HG03280 (cell line): Measurements from ENCODE around the gene KRTAP15-1.

ENCODE experiments used
- ATAC-seq: cut with Tn5 transposase; IDR thresholded peaks from one replicate; pipeline ENCODE4 v1.9.1; 2021; ENCODE audit warnings: mild to moderate bottlenecking, moderate library complexity; ENCODE audit not compliant: unreplicated experiment

The KRTAP15-1 gene

DNA sequence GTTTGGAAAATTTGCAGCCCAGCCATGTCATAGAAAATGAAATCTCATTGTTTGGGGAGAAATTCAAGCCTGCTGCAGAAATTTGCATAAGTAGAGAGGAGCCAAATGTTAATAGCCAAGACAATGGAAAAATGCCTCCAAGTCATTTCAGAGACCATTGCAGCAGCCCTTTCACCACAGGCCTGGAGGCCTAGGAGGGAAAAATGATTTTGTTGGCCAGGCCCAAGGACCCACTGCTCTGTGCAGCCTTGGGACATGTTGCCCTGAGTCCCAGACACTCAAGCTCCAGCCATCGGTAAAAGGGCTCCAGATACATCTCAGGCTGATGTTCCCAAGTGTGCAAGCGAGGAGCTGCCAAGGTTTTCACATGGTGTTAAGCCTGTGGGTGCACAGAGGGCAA lies 46.1 kb downstream of the KRTAP15-1 start:
- no peak for ATAC-seq

- no peak for ATAC-seq
Measured at GRCh38 chr21:30487336-30487735, 47.3 kb downstream of the KRTAP15-1 start, which contains the start of gene KRTAP19-2. Gene KRTAP19-2, minus strand, starts transcription at chr21:30487436. Its CDS starts 88 bp downstream, at chr21:30487348.
